ENCODE measurements around the gene DCUN1D1.

DCUN1D1 gene

GRCh38 chr3:182896553-182896952 is 83.8 kb downstream of the DCUN1D1 start:
- no peak overlapping the region for H3K27ac Mint-ChIP-seq
- peaks cover 5% of the 10 kb centered on the region for H3K4me1 Mint-ChIP-seq
- H3K27me3 Mint-ChIP-seq (ENCODE audit: low read depth) = no peaks in the 10 kb centered on the region
- H3K9me3 Mint-ChIP-seq = no peaks in the 10 kb centered on the region
- peaks cover 33% of the 10 kb centered on the region for H3K36me3 Mint-ChIP-seq (ENCODE audit: low read depth)
- no peak for TF ChIP-seq CTCF (IDR thresholded peaks at IDR 0.05; ENCODE audit: unreplicated experiment in 3 of 3)
- no peak overlapping the region for H3K4me3 Mint-ChIP-seq

- Mint-ChIP-seq H3K27me3 (ENCODE audit: low read depth) (no peaks in the 10 kb centered on the region), H3K27ac (peak overlapping the region in 1 of 3 experiments; percentile 22), H3K4me3 (no peak overlapping the region), H3K4me1 (peaks cover 5% of the 10 kb centered on the region), H3K36me3 (ENCODE audit: low read depth) (peaks cover 42% of the 10 kb centered on the region), H3K9me3 (no peaks in the 10 kb centered on the region)
- no peak for TF ChIP-seq CTCF (IDR thresholded peaks at IDR 0.05; ENCODE audit: unreplicated experiment in 3 of 3)
Observed at GRCh38 chr3:182895513-182896112, 84.7 kb downstream of the DCUN1D1 start.

- Mint-ChIP-seq H3K4me1 (peaks cover 5% of the 10 kb centered on the region), H3K27me3 (ENCODE audit: low read depth) (no peaks in the 10 kb centered on the region), H3K4me3 (no peak overlapping the region), H3K36me3 (ENCODE audit: low read depth) (peaks cover 45% of the 10 kb centered on the region), H3K9me3 (no peaks in the 10 kb centered on the region), H3K27ac (no peak overlapping the region)
- TF ChIP-seq CTCF (IDR thresholded peaks at IDR 0.05; ENCODE audit: unreplicated experiment in 3 of 3) = no peak
Observed at GRCh38 chr3:182892226-182892625, 88.1 kb downstream of the DCUN1D1 start.

DNA sequence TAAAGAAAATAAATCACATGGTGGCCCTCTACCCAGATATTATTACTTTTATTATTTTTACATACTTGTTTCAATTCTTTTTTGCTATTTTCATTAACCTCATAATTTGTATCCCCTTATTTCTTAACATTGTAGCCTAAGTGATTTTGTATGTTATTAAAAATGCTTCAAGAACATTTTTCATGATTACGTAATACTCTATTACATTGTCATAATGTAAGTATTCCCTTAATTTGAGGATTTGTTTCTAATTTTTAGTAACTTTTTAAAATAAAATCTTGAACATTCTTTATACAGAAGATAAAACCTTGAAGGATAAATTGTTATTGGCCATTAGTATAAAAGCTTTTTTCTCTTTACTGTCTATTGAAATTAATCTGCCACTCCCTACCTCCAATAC is 89.0 kb downstream of the DCUN1D1 start:
- H3K4me1 Mint-ChIP-seq = peaks cover 5% of the 10 kb centered on the region
- H3K27me3 Mint-ChIP-seq (ENCODE audit: low read depth) = no peaks in the 10 kb centered on the region
- H3K36me3 Mint-ChIP-seq (ENCODE audit: low read depth) = peaks cover 45% of the 10 kb centered on the region
- H3K9me3 Mint-ChIP-seq = no peaks in the 10 kb centered on the region
- no peak overlapping the region for H3K4me3 Mint-ChIP-seq
- H3K27ac Mint-ChIP-seq = no peak overlapping the region
- TF ChIP-seq CTCF (IDR thresholded peaks at IDR 0.05; ENCODE audit: unreplicated experiment in 3 of 3) = no peak

- no peak for TF ChIP-seq CTCF (IDR thresholded peaks at IDR 0.05; ENCODE audit: unreplicated experiment in 3 of 3)
- peaks cover 42% of the 10 kb centered on the region for H3K36me3 Mint-ChIP-seq (ENCODE audit: low read depth)
- no peak overlapping the region for H3K27ac Mint-ChIP-seq
- H3K4me1 Mint-ChIP-seq = no peaks in the 10 kb centered on the region
- H3K9me3 Mint-ChIP-seq = no peaks in the 10 kb centered on the region
- no peaks in the 10 kb centered on the region for H3K27me3 Mint-ChIP-seq (ENCODE audit: low read depth)
- H3K4me3 Mint-ChIP-seq = no peak overlapping the region
Observed at GRCh38 chr3:182889948-182890629, 90.2 kb downstream of the DCUN1D1 start.

Measured in nephron (organoid).